ENCODE results near the gene FHL1.
"Not testable (repeated sequence)": the region's sequence is repeated elsewhere in the genome, so short reads cannot be mapped to it uniquely, and the experiment has no call there.

Gene FHL1

GRCh38 chrX:136210806-136211205, 63.5 kb downstream of the FHL1 start:
- no peak for DNase-seq

- DNase-seq, result no peak
Observed at GRCh38 chrX:136211766-136212556, 64.6 kb downstream of the FHL1 start.

- DNase-seq, result no peak
Observed at GRCh38 chrX:136212557-136213111, 65.3 kb downstream of the FHL1 start.

DNA sequence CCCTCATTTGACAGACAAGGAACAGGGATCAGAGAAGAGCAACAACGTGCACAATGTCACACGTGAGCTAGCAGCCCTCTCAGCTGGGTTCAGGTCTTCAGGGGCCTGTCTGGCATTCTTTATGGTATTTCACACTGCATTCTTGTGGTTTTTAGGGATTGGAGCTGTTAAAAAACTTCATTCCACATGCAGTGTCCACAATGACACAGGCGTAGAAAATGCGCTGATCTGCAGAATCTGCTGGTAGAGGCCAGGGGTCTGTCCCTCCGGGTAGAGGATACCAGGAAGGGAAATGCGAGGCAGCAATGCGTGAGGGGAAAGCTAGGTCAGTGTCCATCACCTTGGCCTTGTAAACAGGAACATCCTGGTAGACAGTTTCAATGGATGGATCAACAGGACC, 67.2 kb downstream of the FHL1 start:
- no peak for DNase-seq

DNA sequence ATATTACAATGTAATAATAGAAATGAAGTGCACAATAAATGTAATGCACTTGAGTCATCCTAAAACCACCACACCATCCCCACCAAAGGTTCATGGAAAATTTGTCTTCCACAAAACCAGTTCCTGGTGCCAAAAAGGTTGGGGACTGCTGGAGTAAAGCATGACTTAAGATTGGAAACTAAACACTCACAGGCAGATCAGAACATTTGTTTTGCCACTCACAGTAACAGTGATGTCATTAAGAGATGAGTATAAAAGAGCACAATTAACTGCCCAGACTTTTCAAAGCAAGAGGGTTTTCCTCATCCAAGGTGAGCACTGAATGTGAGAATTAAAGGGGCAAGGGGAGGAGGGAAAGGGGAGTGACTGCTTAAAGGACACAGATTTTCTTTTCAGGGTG, 68.2 kb downstream of the FHL1 start:
- no peak for DNase-seq

DNA sequence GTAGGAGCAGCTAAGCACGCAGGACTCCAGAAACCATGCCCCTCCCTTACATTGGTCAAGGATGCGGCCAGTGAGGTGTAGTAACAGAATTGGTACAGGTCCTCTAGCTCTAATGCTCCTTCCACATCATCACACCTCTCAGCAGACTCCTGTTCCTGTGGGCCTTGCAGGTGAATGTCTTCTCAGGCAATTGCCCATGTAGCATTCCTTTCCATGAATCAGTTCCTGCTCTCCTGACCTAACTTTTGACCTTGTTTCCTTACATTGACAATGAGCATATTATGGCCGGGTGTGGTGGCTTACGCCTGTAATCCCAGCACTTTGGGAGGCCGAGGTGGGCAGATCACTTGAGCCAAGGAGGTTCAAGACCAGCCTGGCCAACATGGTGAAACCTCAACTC, 72.6 kb downstream of the FHL1 start:
- DNase-seq, result no peak

DNA sequence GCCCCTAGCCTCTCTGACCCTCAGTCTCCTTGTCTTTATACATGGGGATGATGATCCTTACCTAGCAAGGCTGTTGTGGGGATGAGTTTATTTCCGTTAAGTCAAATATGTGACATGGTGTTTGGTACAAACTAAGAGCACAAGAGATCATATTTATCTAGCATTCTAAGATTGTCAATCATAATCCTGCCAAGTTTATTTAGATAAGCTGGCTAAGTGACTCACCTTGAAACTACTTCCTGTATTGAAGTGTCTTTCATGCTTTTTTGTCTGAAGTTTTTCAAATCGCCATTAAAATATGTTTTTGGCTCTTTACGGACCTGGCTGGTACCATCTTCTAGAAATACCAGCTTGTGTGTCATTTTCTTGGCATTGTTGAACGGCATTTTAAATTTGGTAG, 73.2 kb downstream of the FHL1 start:
- no peak for DNase-seq

DNA sequence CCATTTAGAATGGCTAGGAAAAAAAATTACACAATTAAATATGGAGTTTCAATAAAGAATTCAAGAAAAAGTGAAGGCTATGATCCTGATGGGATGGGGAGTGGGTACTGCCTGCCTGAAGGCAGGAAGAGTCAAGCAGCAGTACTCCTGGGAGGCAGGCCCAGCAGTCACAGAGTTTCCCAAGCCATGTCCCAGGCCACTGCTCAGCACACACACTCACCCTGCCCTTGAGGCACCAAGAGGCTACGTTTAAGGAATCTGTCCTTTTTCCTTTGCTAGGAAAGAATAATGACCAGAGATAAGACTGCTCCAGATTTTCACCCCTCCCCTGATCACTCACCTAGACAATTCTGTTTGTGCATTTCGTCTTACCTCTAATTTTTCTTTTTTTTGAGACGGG, 73.6 kb downstream of the FHL1 start:
- DNase-seq, result no peak

- no peak for DNase-seq
Observed at GRCh38 chrX:136221851-136222513, 74.6 kb downstream of the FHL1 start.

GRCh38 chrX:136227074-136227473, 79.7 kb downstream of the FHL1 start:
- DNase-seq, result no peak

GRCh38 chrX:136227948-136228838, 80.9 kb downstream of the FHL1 start:
- DNase-seq, result no peak

DNA sequence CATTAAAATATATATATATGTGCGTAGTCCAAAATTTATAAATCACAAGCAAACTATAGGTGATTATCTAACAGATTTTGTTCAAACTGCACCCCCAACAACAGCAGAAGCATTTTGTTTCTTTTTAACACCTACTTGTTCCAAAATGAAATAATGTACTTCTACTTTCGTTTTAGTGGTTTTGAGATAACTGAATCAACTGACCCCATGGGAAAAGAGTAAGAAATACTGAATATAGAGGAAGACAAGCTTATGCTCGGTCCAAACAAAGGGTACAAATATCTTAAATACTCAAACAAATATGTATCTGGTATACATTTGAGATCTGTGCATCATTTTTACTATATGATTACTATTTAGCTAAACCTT, 81.5 kb downstream of the FHL1 start:
- no peak for DNase-seq

GRCh38 chrX:136237074-136237473, 89.7 kb downstream of the FHL1 start:
- DNase-seq, result no peak

- DNase-seq, result not testable (repeated sequence)
Observed at GRCh38 chrX:136237849-136238248, 90.5 kb downstream of the FHL1 start.

DNA sequence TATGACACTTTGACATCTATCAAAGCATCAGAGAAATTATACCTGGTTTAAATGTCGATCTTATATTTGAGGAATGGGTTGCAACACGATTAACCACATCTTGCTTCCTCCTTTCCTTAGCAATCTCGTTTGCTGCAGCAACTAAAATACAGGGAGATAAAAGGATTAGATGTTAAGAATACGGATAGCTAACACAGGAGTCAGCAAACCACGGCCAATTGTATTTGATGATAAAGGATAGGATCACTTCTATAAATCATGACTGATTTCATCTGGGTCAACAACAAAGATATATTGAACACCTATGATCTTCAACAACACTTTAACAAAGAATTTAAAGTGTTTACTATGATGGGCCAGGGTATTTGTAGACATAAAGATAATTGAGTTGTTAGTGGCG, 98.9 kb downstream of the FHL1 start:
- DNase-seq, result no peak

- DNase-seq, result peak; percentile 30
Observed at GRCh38 chrX:136250191-136251040, 103.1 kb downstream of the FHL1 start.

- DNase-seq, result peak; percentile 67
Observed at GRCh38 chrX:136251041-136251991, 104.0 kb downstream of the FHL1 start, which contains the start of gene MAP7D3. MAP7D3 (minus strand) TSS chrX:136251400; CDS start chrX:136251358, 42 bp downstream.

DNA sequence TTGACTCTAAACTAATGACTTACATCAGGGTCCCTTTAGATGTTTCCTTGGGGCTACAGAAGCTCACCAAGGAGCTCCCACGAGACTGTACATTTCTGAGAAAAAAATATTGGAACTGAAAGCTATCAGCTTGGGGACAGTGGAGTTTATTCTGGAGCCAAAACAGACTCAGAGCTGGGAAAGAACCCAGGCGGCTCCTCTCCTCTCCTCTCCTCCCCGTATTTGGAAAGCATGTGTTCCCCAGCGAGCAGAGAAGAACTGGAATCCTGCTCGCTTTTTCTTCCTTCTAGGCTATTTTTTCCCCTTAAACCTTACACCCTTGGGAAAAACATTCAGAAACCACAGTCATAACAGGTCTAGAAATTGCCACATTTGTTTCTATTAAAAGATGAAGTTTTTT, 108.2 kb downstream of the FHL1 start:
- DNase-seq, result no peak

- DNase-seq, result no peak
Observed at GRCh38 chrX:136256026-136256425, 108.7 kb downstream of the FHL1 start.

DNA sequence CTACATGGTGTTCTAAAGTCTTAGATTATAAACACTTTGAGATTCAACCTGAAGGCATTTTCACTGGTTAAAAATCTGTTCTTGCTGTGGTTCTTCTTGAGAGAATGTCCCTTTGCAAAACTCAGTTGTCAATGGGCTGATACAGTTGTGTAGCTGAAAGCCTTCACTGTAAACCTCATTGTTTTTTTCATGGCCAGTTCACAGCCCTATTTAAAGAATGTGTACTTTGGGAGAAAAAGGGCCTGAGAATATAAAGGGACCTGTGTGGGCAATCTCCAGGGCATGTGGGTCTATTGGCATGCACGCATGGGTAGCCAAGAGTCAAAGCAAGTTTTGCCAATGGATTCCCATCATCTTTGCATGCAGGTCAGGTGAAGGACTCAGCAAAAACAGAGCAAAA, 111.6 kb downstream of the FHL1 start:
- DNase-seq, result no peak

DNA sequence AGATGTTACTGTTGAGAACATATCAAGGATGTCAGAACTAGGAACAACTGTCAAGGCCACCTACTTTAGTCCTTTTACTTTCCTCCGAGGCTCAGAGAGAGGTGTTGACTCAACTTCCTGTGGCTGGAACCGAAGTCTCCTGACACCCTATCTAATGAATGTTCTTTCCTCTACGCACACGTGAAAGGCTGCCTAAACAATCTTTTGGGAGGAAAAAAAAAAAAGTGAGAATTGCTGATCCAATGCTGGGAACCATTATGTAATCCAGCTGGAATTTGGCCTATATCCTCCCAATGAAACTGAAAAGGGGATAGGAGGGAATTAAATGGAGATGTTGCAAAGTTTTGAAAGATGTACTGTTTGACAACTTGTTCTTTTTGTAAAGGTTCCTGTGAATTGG, 112.2 kb downstream of the FHL1 start:
- no peak for DNase-seq

All from retina (tissue), 1 donor.